NCI-H524 treated with DMSO at 0.1 percent for 48 hours (cell line): ENCODE results near the gene AKAP13.
A peak's percentile ranks its signal among the peaks of the same experiment; 100 is the strongest.
"Not testable (repeated sequence)": the region's sequence is repeated elsewhere in the genome, so short reads cannot be mapped to it uniquely, and the experiment has no call there.

Experiments
- DNase-seq: peaks from one replicate; lab custom pipeline; 2025; lab: John Stamatoyannopoulos, UW

AKAP13 gene

GRCh38 chr15:85380217-85380811 is at the start of gene AKAP13:
AKAP13 (plus strand) TSS chr15:85380603; CDS start chr15:85485721, 105,118 bp downstream.
- peak; percentile 97 for DNase-seq

- peak; percentile 27 for DNase-seq
These were observed 49.4 kb upstream of the AKAP13 start for GRCh38 chr15:85330901-85331588.

GRCh38 chr15:85331655-85332285 is 48.6 kb upstream of the AKAP13 start:
- DNase-seq, result no peak

GRCh38 chr15:85333132-85333831 is 47.1 kb upstream of the AKAP13 start:
- DNase-seq, result no peak

- no peak for DNase-seq
These were observed 46.2 kb upstream of the AKAP13 start for GRCh38 chr15:85334241-85334640.

- DNase-seq, result no peak
These were observed 45.0 kb upstream of the AKAP13 start for GRCh38 chr15:85335193-85335942.

GRCh38 chr15:85336880-85337279 is 43.5 kb upstream of the AKAP13 start:
- DNase-seq, result no peak

GRCh38 chr15:85337425-85338074 is 42.9 kb upstream of the AKAP13 start:
- DNase-seq, result no peak

GRCh38 chr15:85340321-85340665 is 40.1 kb upstream of the AKAP13 start:
- DNase-seq, result no peak

GRCh38 chr15:85340852-85341251 is 39.6 kb upstream of the AKAP13 start:
- DNase-seq, result no peak

GRCh38 chr15:85342163-85342562 is 38.2 kb upstream of the AKAP13 start:
- DNase-seq, result peak; percentile 94

GRCh38 chr15:85343443-85343842 is 37.0 kb upstream of the AKAP13 start:
- DNase-seq, result not testable (repeated sequence)

- not testable (repeated sequence) for DNase-seq
These were observed 36.2 kb upstream of the AKAP13 start for GRCh38 chr15:85344241-85344640.

GRCh38 chr15:85344653-85345114 is 35.7 kb upstream of the AKAP13 start:
- DNase-seq, result not testable (repeated sequence)

GRCh38 chr15:85345196-85345918 is 35.0 kb upstream of the AKAP13 start:
- not testable (repeated sequence) for DNase-seq

GRCh38 chr15:85346462-85347084 is 33.8 kb upstream of the AKAP13 start:
- DNase-seq, result not testable (repeated sequence)

GRCh38 chr15:85347264-85348047 is 32.9 kb upstream of the AKAP13 start:
- not testable (repeated sequence) for DNase-seq

GRCh38 chr15:85348048-85348766 is 32.2 kb upstream of the AKAP13 start:
- peak; percentile 63 for DNase-seq

- DNase-seq, result not testable (repeated sequence)
These were observed 31.3 kb upstream of the AKAP13 start for GRCh38 chr15:85349062-85349461.
